NCI-H146 treated with DMSO at 0.1 percent for 48 hours (cell line): ENCODE data around the gene METRN.
"Not testable (repeated sequence)": the region's sequence is repeated elsewhere in the genome, so short reads cannot be mapped to it uniquely, and the experiment has no call there.

Experiments
- DNase-seq: peaks from one replicate; lab custom pipeline; 2025; ENCODE audit not compliant: unreplicated experiment; lab: John Stamatoyannopoulos, UW

METRN gene

GRCh38 chr16:754121-754607, 39.2 kb downstream of the METRN start:
- DNase-seq, result not testable (repeated sequence)

GRCh38 chr16:754656-755055, 39.7 kb downstream of the METRN start:
- no peak for DNase-seq

GRCh38 chr16:756428-756827, 41.5 kb downstream of the METRN start:
- no peak for DNase-seq

GRCh38 chr16:759110-759910, 44.4 kb downstream of the METRN start:
- no peak for DNase-seq

- DNase-seq, result no peak
These were observed 45.1 kb downstream of the METRN start for GRCh38 chr16:760065-760464.

GRCh38 chr16:760545-761343, 45.8 kb downstream of the METRN start, which contains the start of gene MSLN:
Gene MSLN, plus strand, starts transcription at chr16:760734. Its CDS starts 1,947 bp downstream, at chr16:762681.
- no peak for DNase-seq

GRCh38 chr16:761625-762513, 47.0 kb downstream of the METRN start:
- DNase-seq, result no peak

GRCh38 chr16:762595-763268, 47.8 kb downstream of the METRN start:
- DNase-seq, result no peak

GRCh38 chr16:763369-764183, 48.7 kb downstream of the METRN start:
- DNase-seq, result no peak

GRCh38 chr16:764184-764750, 49.3 kb downstream of the METRN start:
- no peak for DNase-seq

- DNase-seq, result no peak
These were observed 50.0 kb downstream of the METRN start for GRCh38 chr16:764848-765487.

- DNase-seq, result no peak
These were observed 50.6 kb downstream of the METRN start for GRCh38 chr16:765488-765865.

- DNase-seq, result no peak
These were observed 51.3 kb downstream of the METRN start for GRCh38 chr16:766008-766819.

- no peak for DNase-seq
These were observed 52.1 kb downstream of the METRN start for GRCh38 chr16:766820-767640.

GRCh38 chr16:767743-768235, 52.9 kb downstream of the METRN start:
- DNase-seq, result no peak

GRCh38 chr16:768428-768827, 53.5 kb downstream of the METRN start:
- no peak for DNase-seq
